Colonic mucosa (tissue), 4 donors: ENCODE measurements around the gene CLPTM1L. TPM values are rescaled to one million over a fixed set of nuclear protein-coding genes. Genes with fewer than 3 reads are reported as not detected.

Experiments used
- DNase-seq: peaks from one replicate; pipeline ENCODE4 v3.0.0-alpha.2; 2020
- H3K27ac ChIP-seq: fragments of 200-600 bp; one replicate; pipeline ENCODE4 v1.8.0; 2021
- H3K27me3 ChIP-seq: fragments of 200-600 bp; one replicate; pipeline ENCODE4 v1.8.0; 2021
- H3K36me3 ChIP-seq: fragments of 200-600 bp; one replicate; pipeline ENCODE4 v1.8.0; 2021
- H3K4me1 ChIP-seq: fragments of 200-600 bp; one replicate; pipeline ENCODE4 v1.8.0; 2021; ENCODE audit warnings: mild to moderate bottlenecking
- H3K4me3 ChIP-seq: fragments of 200-600 bp; one replicate; pipeline ENCODE4 v1.8.0; 2021
- H3K9ac ChIP-seq, 2 donors: one replicate each; pipeline ENCODE4 v1.7.0; 2013; ENCODE audit warnings: control low read depth in 2 of 2, low read depth in 2 of 2, low read length in 2 of 2
- H3K9me3 ChIP-seq: fragments of 200-600 bp; one replicate; pipeline ENCODE4 v1.8.0; 2021
- CTCF ChIP-seq: fragments of 200-600 bp; IDR thresholded peaks from one replicate; pipeline ENCODE4 v1.8.0; 2022; ENCODE audit warnings: antibody characterized with exemption, mild to moderate bottlenecking
- intact Hi-C: fragments of 100-400 bp; cut with DNase I; formaldehyde crosslinking; loops from one replicate; pipeline ENCODE4 v1.14.1; 2022
- total RNA-seq, 2 donors: library from RNA; stranded (reverse); fragmentation: NEBNext Ultra II Directional in 1 of 2; extraction: Animal tissue kit (Norgen Biotek cat#: 25700) in 1 of 2; gene quantifications; one replicate each; pipeline ENCODE4 v1.2.1, GENCODE V29; 2021
- donor health status: healthy.
- donor health status: DM: no; HTN: no; CAD: no.
- donor health status: DM: no; HTN: no; CAD: no.

CLPTM1L gene
- total RNA-seq, 2 donors from 2014 or later = 80.1 to 138 TPM

- intact Hi-C loops = no loop called here
- DNase-seq = no peak
- no peaks in the 10 kb centered on the region for H3K4me1 ChIP-seq
- H3K9me3 ChIP-seq = no peaks in the 10 kb centered on the region
- H3K36me3 ChIP-seq = no peaks in the 10 kb centered on the region
- TF ChIP-seq CTCF = no peak
- H3K27ac ChIP-seq = no peak overlapping the region
- no peaks in the 10 kb centered on the region for H3K27me3 ChIP-seq
- no peak overlapping the region for H3K9ac ChIP-seq
- H3K4me3 ChIP-seq = no peak overlapping the region
Observed at GRCh38 chr5:1281038-1281882, 63.6 kb downstream of the CLPTM1L start.

GRCh38 chr5:1280177-1281037 lies 64.5 kb downstream of the CLPTM1L start:
- Histone ChIP-seq H3K9ac (no peak overlapping the region), H3K4me1 (no peaks in the 10 kb centered on the region), H3K27ac (no peak overlapping the region), H3K4me3 (no peak overlapping the region), H3K36me3 (no peaks in the 10 kb centered on the region), H3K27me3 (no peaks in the 10 kb centered on the region), H3K9me3 (no peaks in the 10 kb centered on the region)
- no peak for DNase-seq
- no peak for TF ChIP-seq CTCF
- intact Hi-C loops = no loop called here

GRCh38 chr5:1279443-1280151 lies 65.3 kb downstream of the CLPTM1L start:
- Histone ChIP-seq H3K4me3 (no peak overlapping the region), H3K27me3 (no peaks in the 10 kb centered on the region), H3K9me3 (no peaks in the 10 kb centered on the region), H3K9ac (no peak overlapping the region), H3K4me1 (no peaks in the 10 kb centered on the region), H3K36me3 (no peaks in the 10 kb centered on the region), H3K27ac (no peak overlapping the region)
- DNase-seq = no peak
- intact Hi-C loops = no loop called here
- TF ChIP-seq CTCF = no peak

- Histone ChIP-seq H3K36me3 (no peaks in the 10 kb centered on the region), H3K27me3 (no peaks in the 10 kb centered on the region), H3K4me3 (no peak overlapping the region), H3K4me1 (no peaks in the 10 kb centered on the region), H3K9ac (no peak overlapping the region), H3K27ac (no peak overlapping the region), H3K9me3 (no peaks in the 10 kb centered on the region)
- no peak for TF ChIP-seq CTCF
- intact Hi-C loops = no loop called here
- DNase-seq = no peak
Observed at GRCh38 chr5:1278656-1279442, 66.0 kb downstream of the CLPTM1L start.
